Keratinocyte (primary cell): ENCODE results near the gene MMP24OS. TPM values are rescaled to one million over a fixed set of nuclear protein-coding genes. Genes with fewer than 3 reads are reported as not detected.

Experiments
- DNase-seq: peaks from one replicate; pipeline ENCODE4 v3.0.0-alpha.2; 2011; ENCODE audit warnings: low read depth, missing footprints, low spot score
- FAIRE-seq: peaks from 2 replicates; lab custom pipeline; 2011; peaks lifted over from hg19 to GRCh38; lab: Jason Lieb, UNC
- H2AFZ ChIP-seq: 2 replicates; pipeline ENCODE4 v1.6.0; 2012; ENCODE audit warnings: low read length, control low read depth, inconsistent platforms; ENCODE audit not compliant: control insufficient read depth
- H3K27ac ChIP-seq: 2 replicates; pipeline ENCODE4 v1.5.1; 2011; ENCODE audit warnings: low read length; ENCODE audit not compliant: control insufficient read depth, insufficient read depth
- H3K27me3 ChIP-seq: 3 replicates; pipeline ENCODE4 v1.6.0; 2011; ENCODE audit warnings: low read length; ENCODE audit not compliant: control insufficient read depth, insufficient read depth; ENCODE audit errors: extremely low read depth
- H3K36me3 ChIP-seq, 2 experiments: 2 replicates in 1 of 2; 3 replicates in 1 of 2; pipeline ENCODE4 v1.5.1; 2011; ENCODE audit warnings: low read length in 2 of 2, mild to moderate bottlenecking in 1 of 2; ENCODE audit not compliant: control insufficient read depth in 2 of 2, insufficient read depth in 2 of 2; ENCODE audit errors: extremely low read depth in 1 of 2
- H3K4me1 ChIP-seq: 3 replicates; pipeline ENCODE4 v1.5.1; 2011; ENCODE audit warnings: low read length; ENCODE audit not compliant: control insufficient read depth, insufficient read depth; ENCODE audit errors: extremely low read depth
- H3K4me2 ChIP-seq: 3 replicates; pipeline ENCODE4 v1.6.0; 2011; ENCODE audit warnings: low read depth, low read length; ENCODE audit not compliant: control insufficient read depth, insufficient read depth; ENCODE audit errors: extremely low read depth
- H3K4me3 ChIP-seq, 3 experiments: fragments of 200-600 bp in 1 of 3; sonication (generic) in 1 of 3; 2 replicates in 2 of 3; 3 replicates in 1 of 3; pipeline ENCODE4 v1.5.1; 2011 to 2016; ENCODE audit warnings: low read length in 3 of 3, mild to moderate bottlenecking in 3 of 3, control low read depth in 2 of 3, inconsistent platforms in 1 of 3, low read depth in 1 of 3, mixed read lengths in 1 of 3, mixed run types in 1 of 3, moderate library complexity in 1 of 3; ENCODE audit not compliant: control insufficient read depth in 2 of 3, insufficient read depth in 2 of 3; ENCODE audit errors: extremely low read depth in 1 of 3
- H3K79me2 ChIP-seq: 2 replicates; pipeline ENCODE4 v1.6.0; 2012; ENCODE audit warnings: low read length; ENCODE audit not compliant: control insufficient read depth, insufficient read depth
- H3K9ac ChIP-seq: 3 replicates; pipeline ENCODE4 v1.6.0; 2011; ENCODE audit warnings: low read length; ENCODE audit not compliant: control insufficient read depth, insufficient read depth; ENCODE audit errors: extremely low read depth
- H3K9me1 ChIP-seq: 3 replicates; pipeline ENCODE4 v1.6.0; 2011; ENCODE audit warnings: low read length; ENCODE audit not compliant: control insufficient read depth, insufficient read depth; ENCODE audit errors: extremely low read depth
- H3K9me3 ChIP-seq: 2 replicates; pipeline ENCODE4 v1.5.1; 2012; ENCODE audit warnings: low read depth, low read length; ENCODE audit not compliant: control insufficient read depth
- H4K20me1 ChIP-seq: 3 replicates; pipeline ENCODE4 v1.6.0; 2011; ENCODE audit warnings: low read length; ENCODE audit not compliant: control insufficient read depth, insufficient read depth; ENCODE audit errors: extremely low read depth
- EZH2 ChIP-seq: IDR thresholded peaks from one replicate; pipeline ENCODE4 v1.6.1; 2012; ENCODE audit warnings: inconsistent platforms, mild to moderate bottlenecking, low read length, moderate library complexity
- dilution Hi-C: fragments of 300-500 bp; cut with MboI; formaldehyde crosslinking; loops from one replicate; pipeline ENCODE4 v1.7.0; 2020; ENCODE audit warnings: low sequenced_read_pairs; ENCODE audit not compliant: extremely low pct_ligation_motif_present
- polyA plus RNA-seq, 5 experiments: library from polyadenylated mRNA; depleted of rRNA in 3 of 5; stranded (reverse) in 3 of 5; stranded (forward) in 1 of 5; unstranded in 1 of 5; fragments of >200 nt; gene quantifications; 1 replicate in 1 of 5; 2 replicates in 3 of 5; 3 replicates in 1 of 5; pipeline versions ENCODE4 v1.2.1 to v1.2.3, GENCODE V29; 2011 to 2012; ENCODE audit warnings: missing spikeins in 2 of 5, low read depth in 1 of 5, low replicate concordance in 1 of 5
- TF ChIP-seq, protein P1 (sequence below), 3 experiments: IDR thresholded peaks in 1 of 3; conservative IDR thresholded peaks in 1 of 3; optimal IDR thresholded peaks in 1 of 3; 2 replicates in 2 of 3; 3 replicates in 1 of 3; pipeline versions ENCODE3 to v1.5.1; 2011; ENCODE audit warnings: low read length in 3 of 3, mild to moderate bottlenecking in 3 of 3, moderate library complexity in 2 of 3, control low read depth in 1 of 3, inconsistent platforms in 1 of 3; ENCODE audit not compliant: insufficient read depth in 2 of 3; ENCODE audit errors: extremely low read depth in 1 of 3

The MMP24OS gene
- polyA plus RNA-seq, 1 donor (not counting 4 experiments of a cell fraction or from before 2014, with no cell fraction given), result 19.5 TPM

DNA sequence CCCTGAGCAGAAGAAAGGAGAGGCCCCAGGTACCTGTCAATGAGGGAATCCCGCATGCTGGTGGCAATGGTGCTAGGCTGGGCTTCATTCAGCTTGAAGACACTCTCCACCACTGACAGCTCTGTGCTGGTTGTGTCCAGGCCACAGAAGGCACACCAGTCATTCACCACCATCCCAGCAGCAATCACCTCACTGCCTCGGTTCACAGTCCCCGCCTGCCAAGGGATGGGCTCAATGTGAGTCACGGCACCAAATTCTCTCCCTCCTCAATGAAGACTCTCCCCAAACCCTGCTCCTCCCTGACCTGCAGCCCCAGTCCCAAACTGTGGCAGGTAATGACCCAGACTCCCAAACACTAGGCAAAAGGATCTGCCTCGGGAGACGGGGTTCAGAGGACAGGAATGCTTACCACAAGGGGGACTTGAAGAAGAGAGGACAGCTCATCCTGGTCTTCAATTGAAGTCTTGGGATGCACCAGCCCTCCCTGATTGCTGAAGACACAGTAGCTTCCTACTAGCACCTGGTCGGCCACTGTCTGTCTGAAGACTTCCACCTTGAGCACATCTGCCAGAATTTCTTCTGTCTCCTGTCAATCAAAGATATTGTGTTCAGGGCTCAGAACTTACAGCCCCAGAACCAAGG lies 1.7 kb upstream of the MMP24OS start:
- Histone ChIP-seq H3K79me2 (peaks cover 48% of the 10 kb centered on the region), H3K9ac (peak overlapping the region; percentile 30), H3K4me3 (peak overlapping the region in 1 of 3 experiments; percentile 2), H3K36me3 (peaks cover 26 to 75% of the 10 kb centered on the region in 2 experiments), H4K20me1 (peaks cover 6% of the 10 kb centered on the region), H3K9me1 (peaks cover 2% of the 10 kb centered on the region), H3K27me3 (no peaks in the 10 kb centered on the region), H3K4me2 (peak overlapping the region; percentile 59), H3K4me1 (peaks cover 40% of the 10 kb centered on the region), H3K9me3 (no peaks in the 10 kb centered on the region), H3K27ac (peak overlapping the region; percentile 65), H2AFZ (no peak overlapping the region)
- DNase-seq (peak; percentile 41), FAIRE-seq (peak; percentile 60)
- TF ChIP-seq EZH2, result no peak
- TF ChIP-seq, protein P1, sequence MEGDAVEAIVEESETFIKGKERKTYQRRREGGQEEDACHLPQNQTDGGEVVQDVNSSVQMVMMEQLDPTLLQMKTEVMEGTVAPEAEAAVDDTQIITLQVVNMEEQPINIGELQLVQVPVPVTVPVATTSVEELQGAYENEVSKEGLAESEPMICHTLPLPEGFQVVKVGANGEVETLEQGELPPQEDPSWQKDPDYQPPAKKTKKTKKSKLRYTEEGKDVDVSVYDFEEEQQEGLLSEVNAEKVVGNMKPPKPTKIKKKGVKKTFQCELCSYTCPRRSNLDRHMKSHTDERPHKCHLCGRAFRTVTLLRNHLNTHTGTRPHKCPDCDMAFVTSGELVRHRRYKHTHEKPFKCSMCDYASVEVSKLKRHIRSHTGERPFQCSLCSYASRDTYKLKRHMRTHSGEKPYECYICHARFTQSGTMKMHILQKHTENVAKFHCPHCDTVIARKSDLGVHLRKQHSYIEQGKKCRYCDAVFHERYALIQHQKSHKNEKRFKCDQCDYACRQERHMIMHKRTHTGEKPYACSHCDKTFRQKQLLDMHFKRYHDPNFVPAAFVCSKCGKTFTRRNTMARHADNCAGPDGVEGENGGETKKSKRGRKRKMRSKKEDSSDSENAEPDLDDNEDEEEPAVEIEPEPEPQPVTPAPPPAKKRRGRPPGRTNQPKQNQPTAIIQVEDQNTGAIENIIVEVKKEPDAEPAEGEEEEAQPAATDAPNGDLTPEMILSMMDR (optimal IDR thresholded peaks at IDR 0.05 in 1 of 3, IDR thresholded peaks at IDR 0.05 in 1 of 3, conservative IDR thresholded peaks at IDR 0.05 in 1 of 3; ENCODE audit: extremely low read depth in 1 of 3, insufficient read depth in 2 of 3, low read length in 3 of 3), result no peak
- dilution Hi-C loops, result no loop called here

DNA sequence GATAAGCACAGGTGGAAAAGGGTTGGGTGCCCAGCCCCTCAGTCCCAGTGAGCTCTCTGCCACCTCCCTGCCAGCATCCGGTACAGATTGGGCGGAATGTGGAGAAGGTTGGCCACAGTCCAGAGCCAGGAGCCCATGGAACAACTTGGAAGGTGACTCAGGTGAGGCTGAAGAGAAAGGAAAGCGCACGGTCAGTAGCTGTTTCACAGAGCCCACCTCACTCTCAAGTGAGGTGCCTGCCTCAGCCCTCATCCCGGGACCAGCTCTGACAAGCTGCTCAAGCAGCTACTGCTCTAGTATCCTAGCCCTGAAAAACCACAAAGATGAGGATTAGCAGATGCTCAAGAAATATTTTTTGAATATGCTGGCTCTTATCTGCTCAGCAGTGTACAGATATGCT lies 1.1 kb upstream of the MMP24OS start:
- H3K27me3 ChIP-seq, result no peaks in the 10 kb centered on the region
- no peak overlapping the region for H3K4me3 ChIP-seq
- TF ChIP-seq, protein P1 (optimal IDR thresholded peaks at IDR 0.05 in 1 of 3, IDR thresholded peaks at IDR 0.05 in 1 of 3, conservative IDR thresholded peaks at IDR 0.05 in 1 of 3; ENCODE audit: extremely low read depth in 1 of 3, insufficient read depth in 2 of 3, low read length in 3 of 3), result no peak
- TF ChIP-seq EZH2, result no peak
- FAIRE-seq (peak; percentile 43), DNase-seq (no peak)
- H2AFZ ChIP-seq, result no peak overlapping the region
- peak overlapping the region; percentile 59 for H3K4me2 ChIP-seq
- H3K9me1 ChIP-seq, result peaks cover 2% of the 10 kb centered on the region
- no peaks in the 10 kb centered on the region for H3K9me3 ChIP-seq
- dilution Hi-C loops, result no loop called here
- H3K9ac ChIP-seq, result peak overlapping the region; percentile 30
- peaks cover 40% of the 10 kb centered on the region for H3K4me1 ChIP-seq
- H4K20me1 ChIP-seq, result peaks cover 6% of the 10 kb centered on the region
- H3K27ac ChIP-seq, result peak overlapping the region; percentile 65
- H3K36me3 ChIP-seq, result peaks cover 29 to 76% of the 10 kb centered on the region in 2 experiments
- H3K79me2 ChIP-seq, result peaks cover 45% of the 10 kb centered on the region
